Lung (tissue), 12 donors: ENCODE data around the gene RRP8. TPM values are rescaled to one million over a fixed set of nuclear protein-coding genes. Genes with fewer than 3 reads are reported as not detected.

Experiments
- ATAC-seq: fragments of 200-7000 bp; cut with Tn5 transposase; one replicate; pipeline ENCODE4 v1.9.1; 2020; ENCODE audit warnings: moderate number of reproducible peaks; ENCODE audit not compliant: insufficient read depth, low FRiP score
- DNase-seq, 3 donors: peaks; one replicate each; pipeline ENCODE4 v3.0.0-alpha.2; 2013 to 2017
- H3K27ac ChIP-seq, 2 donors: one replicate each; pipeline ENCODE4 v1.5.1; 2013; ENCODE audit warnings: mild to moderate bottlenecking in 2 of 2, moderate library complexity in 2 of 2, control low read depth in 1 of 2, inconsistent platforms in 1 of 2, low read depth in 1 of 2, low read length in 1 of 2
- H3K27me3 ChIP-seq, 3 donors: one replicate each; pipeline ENCODE4 v1.5.1; 2013; ENCODE audit warnings: low read length in 2 of 3; ENCODE audit not compliant: control insufficient read depth in 3 of 3, insufficient read depth in 3 of 3
- H3K36me3 ChIP-seq, 4 donors: one replicate each; pipeline ENCODE4 v1.5.1; 2013; ENCODE audit warnings: low read length in 4 of 4, mild to moderate bottlenecking in 1 of 4, moderate library complexity in 1 of 4; ENCODE audit not compliant: control insufficient read depth in 4 of 4, insufficient read depth in 4 of 4
- H3K4me1 ChIP-seq, 5 donors: one replicate each; pipeline ENCODE4 v1.5.1; 2013; ENCODE audit warnings: low read length in 5 of 5, mild to moderate bottlenecking in 2 of 5, moderate library complexity in 1 of 5; ENCODE audit not compliant: control insufficient read depth in 5 of 5, insufficient read depth in 5 of 5
- H3K4me3 ChIP-seq: one replicate; pipeline ENCODE4 v1.5.1; 2013; ENCODE audit warnings: mild to moderate bottlenecking, control low read depth, moderate library complexity
- H3K9ac ChIP-seq, 2 donors: one replicate each; pipeline ENCODE4 v1.5.1; 2013; ENCODE audit warnings: low read length in 2 of 2, control low read depth in 1 of 2; ENCODE audit not compliant: insufficient read depth in 1 of 2
- H3K9me3 ChIP-seq, 4 donors: one replicate each; pipeline ENCODE4 v1.5.1; 2013; ENCODE audit warnings: low read length in 3 of 4, mild to moderate bottlenecking in 1 of 4, moderate library complexity in 1 of 4; ENCODE audit not compliant: control insufficient read depth in 4 of 4, insufficient read depth in 3 of 4
- WGBS, 2 donors: extraction: QIAGEN DNeasy Blood & Tissue Kit; methylation state at CpG; one replicate each; pipeline ENCODE4 v1.1.7; 2013; 5-methylcytosine and 5-hydroxymethylcytosine counted together
- polyA plus RNA-seq, 2 donors: library from polyadenylated mRNA; stranded (reverse); fragments of 200-250 nt; gene quantifications; one replicate each; pipeline ENCODE4 v1.2.1, GENCODE V29; 2013
- total RNA-seq, 2 donors: library from RNA; depleted of rRNA in 1 of 2; stranded (reverse); fragments of >200 nt in 1 of 2; gene quantifications; one replicate each; pipeline ENCODE4 v1.2.1, GENCODE V29; 2014 to 2021
- TF ChIP-seq, protein P1 (sequence below): IDR thresholded peaks from 2 replicates; pipeline ENCODE4 v1.5.1; 2012; ENCODE audit warnings: mild to moderate bottlenecking; ENCODE audit errors: control extremely low read depth, extremely low read depth
- donor health status: control.
- donor health status: control.
- donor health status: Bipolar disorder and iron deficiency.
- donor health status: healthy.
- donor health status: DM: yes; HTN: yes; CAD: no.

Gene RRP8
- total and polyA plus RNA-seq, 4 donors = 15.0 to 19.1 (median 16.8) TPM

DNA sequence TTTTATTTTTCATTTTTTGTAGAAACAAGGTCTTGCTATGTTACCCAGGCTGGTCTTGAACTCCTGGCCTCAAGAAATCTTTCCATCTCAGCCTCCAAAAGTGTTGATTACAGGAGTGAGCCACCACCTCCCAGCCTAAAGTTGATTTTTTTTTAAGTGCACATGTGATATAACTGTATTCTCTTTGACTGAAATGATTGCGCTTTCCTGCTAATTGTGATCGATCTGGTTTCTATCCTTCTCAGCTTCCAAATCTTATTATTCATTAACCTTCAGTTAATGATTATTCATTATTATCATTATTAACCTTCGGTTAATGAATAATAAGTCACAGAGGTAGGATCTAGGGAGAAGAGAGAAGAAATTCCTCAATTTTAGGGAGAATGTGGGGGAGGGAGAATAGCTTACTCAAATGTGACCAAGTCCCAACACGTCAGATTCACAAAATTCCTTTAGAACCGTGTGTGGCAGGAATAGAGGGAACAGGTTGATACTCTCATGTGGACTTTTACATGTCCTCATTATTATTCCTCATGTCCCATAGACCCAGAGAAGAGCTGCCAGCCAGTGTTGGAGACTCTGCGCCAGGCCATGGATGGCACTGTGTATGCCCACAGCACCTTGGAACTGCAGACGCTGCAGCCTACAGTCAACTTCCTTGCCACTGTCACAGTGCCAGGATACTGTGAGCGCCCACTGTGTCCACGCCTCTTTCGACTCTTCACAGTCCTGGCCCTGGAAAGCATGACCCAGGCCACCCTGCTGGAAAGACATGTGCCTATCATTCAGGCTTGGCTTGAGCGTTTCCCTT, 47.1 kb downstream of the RRP8 start:
- 90 to 91% methylated on average over 11 of the region's 11 CpGs for WGBS, 2 donors
- Histone ChIP-seq H3K36me3 (peaks cover 0 to 5% (median 0%) of the 10 kb centered on the region in 4 donors), H3K4me3 (no peak overlapping the region), H3K9ac (no peak overlapping the region), H3K9me3 (no peaks in the 10 kb centered on the region), H3K4me1 (no peaks in the 10 kb centered on the region), H3K27me3 (no peaks in the 10 kb centered on the region), H3K27ac (no peak overlapping the region)
- ATAC-seq = no peak
- TF ChIP-seq, protein P1, sequence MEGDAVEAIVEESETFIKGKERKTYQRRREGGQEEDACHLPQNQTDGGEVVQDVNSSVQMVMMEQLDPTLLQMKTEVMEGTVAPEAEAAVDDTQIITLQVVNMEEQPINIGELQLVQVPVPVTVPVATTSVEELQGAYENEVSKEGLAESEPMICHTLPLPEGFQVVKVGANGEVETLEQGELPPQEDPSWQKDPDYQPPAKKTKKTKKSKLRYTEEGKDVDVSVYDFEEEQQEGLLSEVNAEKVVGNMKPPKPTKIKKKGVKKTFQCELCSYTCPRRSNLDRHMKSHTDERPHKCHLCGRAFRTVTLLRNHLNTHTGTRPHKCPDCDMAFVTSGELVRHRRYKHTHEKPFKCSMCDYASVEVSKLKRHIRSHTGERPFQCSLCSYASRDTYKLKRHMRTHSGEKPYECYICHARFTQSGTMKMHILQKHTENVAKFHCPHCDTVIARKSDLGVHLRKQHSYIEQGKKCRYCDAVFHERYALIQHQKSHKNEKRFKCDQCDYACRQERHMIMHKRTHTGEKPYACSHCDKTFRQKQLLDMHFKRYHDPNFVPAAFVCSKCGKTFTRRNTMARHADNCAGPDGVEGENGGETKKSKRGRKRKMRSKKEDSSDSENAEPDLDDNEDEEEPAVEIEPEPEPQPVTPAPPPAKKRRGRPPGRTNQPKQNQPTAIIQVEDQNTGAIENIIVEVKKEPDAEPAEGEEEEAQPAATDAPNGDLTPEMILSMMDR = no peak
- no peak for DNase-seq

- Histone ChIP-seq H3K36me3 (peaks cover 0 to 5% (median 0%) of the 10 kb centered on the region in 4 donors), H3K4me1 (no peaks in the 10 kb centered on the region), H3K9me3 (no peaks in the 10 kb centered on the region), H3K4me3 (no peak overlapping the region), H3K27ac (no peak overlapping the region), H3K9ac (no peak overlapping the region), H3K27me3 (no peaks in the 10 kb centered on the region)
- 83 to 86% methylated on average over 5 of the region's 5 CpGs for WGBS, 2 donors
- ATAC-seq (no peak), DNase-seq (no peak)
- TF ChIP-seq, protein P1 = no peak
Observed at GRCh38 chr11:6554828-6555706, 48.3 kb downstream of the RRP8 start.

GRCh38 chr11:6553634-6554033, 49.8 kb downstream of the RRP8 start:
- ATAC-seq = no peak
- Histone ChIP-seq H3K36me3 (peaks cover 0 to 5% (median 0%) of the 10 kb centered on the region in 4 donors), H3K9ac (no peak overlapping the region), H3K4me3 (no peak overlapping the region), H3K4me1 (no peaks in the 10 kb centered on the region), H3K9me3 (no peaks in the 10 kb centered on the region), H3K27ac (no peak overlapping the region), H3K27me3 (no peaks in the 10 kb centered on the region)
- DNase-seq = no peak
- TF ChIP-seq, protein P1 = no peak
